A549 (cell line): Measurements from ENCODE around the gene TRIM26. TPM values are rescaled to one million over a fixed set of nuclear protein-coding genes. Genes with fewer than 3 reads are reported as not detected.

Experiments used
- ATAC-seq, 2 experiments: fragments of 200-7000 bp in 1 of 2; fragments of >200 bp in 1 of 2; cut with Nextera tagmentation in 1 of 2; cut with Tn5 transposase in 1 of 2; 3 replicates each; pipeline versions ENCODE4 v1.8.0 to v1.9.1; 2018 to 2020; ENCODE audit warnings: mild to moderate bottlenecking in 1 of 2, moderate library complexity in 1 of 2
- CTCF ChIA-PET: fragments of 300-600 bp; sonication (Branson Sonifier 250); formaldehyde crosslinking; extraction: SDS; loops from one replicate; lab custom pipeline; 2021; ENCODE audit warnings: antibody characterized with exemption, inconsistent platforms; lab: Yijun Ruan, JAX
- POLR2A ChIA-PET: fragments of 350-600 bp; formaldehyde crosslinking; extraction: SDS; loops from one replicate; lab custom pipeline; 2021; ENCODE audit warnings: antibody characterized with exemption, inconsistent platforms; lab: Yijun Ruan, JAX
- DNase-seq, 2 experiments: peaks; one replicate each; pipeline versions ENCODE4 v3.0.0 to v3.0.0-alpha.2; 2011 to 2016; ENCODE audit warnings: low read depth in 1 of 2, low spot score in 1 of 2
- FAIRE-seq: peaks from 2 replicates; lab custom pipeline; 2011; peaks lifted over from hg19 to GRCh38; lab: Jason Lieb, UNC
- H3K27ac ChIP-seq, 2 experiments: fragments of >200 bp; sonication (Bioruptor Twin); formaldehyde crosslinking; 3 replicates each; pipeline ENCODE4 v1.5.1; 2016 to 2017
- H3K4me1 ChIP-seq: fragments of >200 bp; sonication (Bioruptor Twin); formaldehyde crosslinking; 3 replicates; pipeline ENCODE4 v1.6.1; 2016
- H3K4me2 ChIP-seq: fragments of >200 bp; sonication (Bioruptor Twin); formaldehyde crosslinking; 3 replicates; pipeline ENCODE4 v1.6.1; 2016
- H3K4me3 ChIP-seq: fragments of >200 bp; sonication (Bioruptor Twin); formaldehyde crosslinking; 3 replicates; pipeline ENCODE4 v1.5.1; 2016
- H3K9me3 ChIP-seq: fragments of >200 bp; sonication (Bioruptor Twin); formaldehyde crosslinking; 3 replicates; pipeline ENCODE4 v1.6.1; 2016
- CHD4 ChIP-seq: fragments of 200-600 bp; sonication (generic); IDR thresholded peaks from 2 replicates; pipeline ENCODE4 v1.6.1; 2016; ENCODE audit warnings: antibody characterized with exemption, mild to moderate bottlenecking, borderline replicate concordance
- ELK1 ChIP-seq: fragments of 150-350 bp; IDR thresholded peaks from 2 replicates; pipeline ENCODE4 v1.6.1; 2014; ENCODE audit warnings: low read depth, mild to moderate bottlenecking, low read length
- EP300 ChIP-seq, 2 experiments: fragments of >200 bp; sonication (Bioruptor Twin); formaldehyde crosslinking; IDR thresholded peaks; 2 replicates in 1 of 2; 3 replicates in 1 of 2; pipeline ENCODE4 v1.6.1; 2016 to 2017
- ESRRA ChIP-seq: fragments of 150-350 bp; IDR thresholded peaks from 2 replicates; pipeline ENCODE4 v1.6.1; 2014; ENCODE audit warnings: mild to moderate bottlenecking, low read length, borderline replicate concordance
- FOXS1 ChIP-seq: fragments of 250-450 bp; sonication (Bioruptor Pico); IDR thresholded peaks from 2 replicates; pipeline ENCODE4 v1.5.0; 2020; ENCODE audit warnings: mild to moderate bottlenecking, moderate library complexity
- GATA3 ChIP-seq: IDR thresholded peaks from 2 replicates; pipeline ENCODE4 v1.6.1; 2012; ENCODE audit warnings: borderline replicate concordance
- HOXA7 ChIP-seq: fragments of 250-450 bp; sonication (Bioruptor Pico); IDR thresholded peaks from 2 replicates; pipeline ENCODE4 v1.5.0; 2020; ENCODE audit warnings: mild to moderate bottlenecking, moderate library complexity
- HOXB5 ChIP-seq: fragments of 250-450 bp; sonication (Bioruptor Pico); IDR thresholded peaks from 2 replicates; pipeline ENCODE4 v1.5.0; 2020; ENCODE audit warnings: mild to moderate bottlenecking, moderate library complexity
- JUN ChIP-seq, 2 experiments: fragments of >200 bp; sonication (Bioruptor Twin); formaldehyde crosslinking; IDR thresholded peaks; 2 replicates in 1 of 2; 3 replicates in 1 of 2; pipeline ENCODE4 v1.6.1; 2016 to 2017
- JUNB ChIP-seq: fragments of >200 bp; sonication (Bioruptor Twin); formaldehyde crosslinking; IDR thresholded peaks from 2 replicates; pipeline ENCODE4 v1.6.1; 2016
- KDM1A ChIP-seq: fragments of 200-600 bp; sonication (generic); IDR thresholded peaks from 2 replicates; pipeline ENCODE4 v1.6.1; 2016; ENCODE audit warnings: low read depth, mild to moderate bottlenecking
- MYC ChIP-seq: IDR thresholded peaks from 2 replicates; pipeline ENCODE4 v1.6.1; 2012; ENCODE audit warnings: mild to moderate bottlenecking, inconsistent platforms, low read length, improper control_type of control experiment, borderline replicate concordance
- POLR2A ChIP-seq: IDR thresholded peaks from 2 replicates; pipeline ENCODE4 v1.6.1; 2012; ENCODE audit warnings: mild to moderate bottlenecking, low read length
- POLR2AphosphoS2 ChIP-seq: conservative IDR thresholded peaks from 2 replicates; pipeline ENCODE4 v1.6.1; 2012; ENCODE audit warnings: low read length, improper control_type of control experiment, inconsistent platforms
- RARB ChIP-seq: fragments of 250-450 bp; sonication (Bioruptor Pico); IDR thresholded peaks from 2 replicates; pipeline ENCODE4 v1.8.0; 2021; ENCODE audit warnings: mild to moderate bottlenecking, moderate library complexity
- REST ChIP-seq: fragments of 200-600 bp; sonication (generic); IDR thresholded peaks from 2 replicates; pipeline ENCODE4 v1.6.1; 2016; ENCODE audit warnings: antibody characterized with exemption, mild to moderate bottlenecking, moderate library complexity
- RNF2 ChIP-seq: fragments of 200-600 bp; sonication (generic); IDR thresholded peaks from 2 replicates; pipeline ENCODE4 v1.6.1; 2016; ENCODE audit warnings: low read depth, mild to moderate bottlenecking, antibody characterized with exemption, moderate library complexity, borderline replicate concordance
- SMC3 ChIP-seq: fragments of >200 bp; sonication (Bioruptor Twin); formaldehyde crosslinking; IDR thresholded peaks from 3 replicates; pipeline ENCODE4 v1.6.1; 2018; ENCODE audit warnings: inconsistent platforms
- SREBF2 ChIP-seq: fragments of 450-650 bp; IDR thresholded peaks from 2 replicates; pipeline ENCODE4 v1.6.1; 2014; ENCODE audit warnings: mild to moderate bottlenecking, moderate library complexity
- WGBS: methylation state at CpG from one replicate; pipeline ENCODE4 v1.1.6; 2017; ENCODE audit errors: missing lambda C conversion rate; 5-methylcytosine and 5-hydroxymethylcytosine counted together
- polyA plus RNA-seq, 4 experiments: library from polyadenylated mRNA; depleted of rRNA in 3 of 4; stranded (reverse); fragments of >200 nt; fragmentation: RNase III in 1 of 4; extraction: RNeasy Plus Mini Kit Qiagen cat#74134 plus additional on column Dnase treatment in 1 of 4; gene quantifications; 2 replicates in 3 of 4; 3 replicates in 1 of 4; pipeline ENCODE4 v1.2.3, GENCODE V29; 2011 to 2017

TRIM26 gene
- polyA plus RNA-seq, 2 of the 4 experiments (the other 2 are of a cell fraction) = 30.4 TPM

- TF ChIP-seq ELK1 (no peak), ESRRA (no peak), GATA3 (no peak), JUNB (no peak), SREBF2 (no peak), SMC3 (no peak), HOXB5 (CRISPR knock-in tag) (no peak), HOXA7 (CRISPR knock-in tag) (no peak), RARB (no peak), JUN (IDR thresholded peaks at IDR 0.05) (no peak), CHD4 (no peak)
- H3K4me1 ChIP-seq = peaks cover 33% of the 10 kb centered on the region
- ChIA-PET CTCF (interaction anchor here (1.5 to 1.9 kb wide), 2 partner anchors 22 to 50 kb away, joined by 6 to 7 read pairs; no protein-coding TSS in a partner anchor), POLR2A (no interaction called here)
- H3K27ac ChIP-seq = no peak overlapping the region; a peak in 1 of 6 replicates
- FAIRE-seq = no peak
- no peaks in the 10 kb centered on the region for H3K9me3 ChIP-seq
- no peak for DNase-seq
- H3K4me2 ChIP-seq = no peak overlapping the region
- 94% methylated on average over 3 of the region's 3 CpGs for WGBS
- H3K4me3 ChIP-seq = no peak overlapping the region
- no peak for ATAC-seq
These were observed 60.1 kb downstream of the TRIM26 start for GRCh38 chr6:30152910-30153610.

GRCh38 chr6:30152016-30152673, 61.1 kb downstream of the TRIM26 start:
- H3K27ac ChIP-seq = no peak overlapping the region
- ATAC-seq (no peak), DNase-seq (no peak), FAIRE-seq (no peak)
- TF ChIP-seq POLR2AphosphoS2 = no peak
- TF ChIP-seq EP300 (IDR thresholded peaks at IDR 0.05) = no peak
- no peak for TF ChIP-seq HOXA7 (CRISPR knock-in tag)
- TF ChIP-seq SMC3 = no peak
- TF ChIP-seq ESRRA = no peak
- TF ChIP-seq FOXS1 (CRISPR knock-in tag) = no peak
- TF ChIP-seq KDM1A = no peak
- no peak for TF ChIP-seq RNF2
- no peak for TF ChIP-seq POLR2A
- no peak for TF ChIP-seq ELK1
- no peak for TF ChIP-seq MYC
- TF ChIP-seq REST = no peak
- H3K4me3 ChIP-seq = no peak overlapping the region
- 43% methylated on average over 4 of the region's 4 CpGs for WGBS
- no peaks in the 10 kb centered on the region for H3K9me3 ChIP-seq
- ChIA-PET CTCF (interaction anchor here (0.7 to 1.9 kb wide), 3 partner anchors 11 to 27 kb away, joined by 3 to 6 read pairs (median 3); no protein-coding TSS in a partner anchor), POLR2A (no interaction called here)
- H3K4me2 ChIP-seq = no peak overlapping the region
- peaks cover 33% of the 10 kb centered on the region for H3K4me1 ChIP-seq
